Uterus (tissue), 4 donors: Measurements from ENCODE around the gene BTBD19. TPM values are rescaled to one million over a fixed set of nuclear protein-coding genes. Genes with fewer than 3 reads are reported as not detected.

ENCODE experiments used
- DNase-seq, 2 donors: peaks; one replicate each; pipeline ENCODE4 v3.0.0-alpha.2; 2019 to 2020
- H3K27ac ChIP-seq, 2 donors: fragments of 200-600 bp; sonication (generic); 1 replicate in 1 of 2; 2 replicates in 1 of 2; pipeline ENCODE4 v1.5.1; 2016 to 2018
- H3K27me3 ChIP-seq, 2 donors: fragments of 200-600 bp; sonication (generic); one replicate each; pipeline ENCODE4 v1.5.1; 2018 to 2019; ENCODE audit warnings: control low read depth in 1 of 2
- H3K36me3 ChIP-seq, 2 donors: fragments of 200-600 bp; sonication (generic); one replicate each; pipeline ENCODE4 v1.5.1; 2019; ENCODE audit warnings: control low read depth in 1 of 2
- H3K4me1 ChIP-seq, 2 donors: fragments of 200-600 bp; sonication (generic); one replicate each; pipeline ENCODE4 v1.5.1; 2018 to 2019; ENCODE audit warnings: control low read depth in 1 of 2
- H3K4me3 ChIP-seq, 2 donors: fragments of 200-600 bp; sonication (generic); 1 replicate in 1 of 2; 2 replicates in 1 of 2; pipeline ENCODE4 v1.5.1; 2018 to 2019; ENCODE audit warnings: mild to moderate bottlenecking in 1 of 2
- H3K9me3 ChIP-seq, 2 donors: fragments of 200-600 bp; sonication (generic); one replicate each; pipeline ENCODE4 v1.5.1; 2019; ENCODE audit warnings: control low read depth in 1 of 2
- POLR2A ChIP-seq, 2 donors: fragments of 450-650 bp; IDR thresholded peaks; one replicate each; pipeline ENCODE4 v1.6.1; 2016; ENCODE audit warnings: antibody characterized with exemption in 2 of 2, mild to moderate bottlenecking in 1 of 2, moderate library complexity in 1 of 2
- intact Hi-C: fragments of 100-400 bp; cut with DNase I; formaldehyde crosslinking; loops from one replicate; pipeline ENCODE4 v1.15.1; 2023; ENCODE audit warnings: low total_unique reads
- total RNA-seq, 4 donors: library from RNA; depleted of rRNA in 3 of 4; stranded (reverse); fragments of >200 nt in 3 of 4; gene quantifications; one replicate each; pipeline versions ENCODE4 v1.1.0 to v1.2.4, GENCODE V29; 2014 to 2023
- TF ChIP-seq, protein P1 (sequence below), 4 experiments: fragments of 200-600 bp in 2 of 4; fragments of 450-650 bp in 2 of 4; sonication (generic) in 2 of 4; IDR thresholded peaks; one replicate each; pipeline ENCODE4 v1.5.1; 2016 to 2019; ENCODE audit warnings: antibody characterized with exemption in 4 of 4, mild to moderate bottlenecking in 2 of 4, moderate library complexity in 1 of 4
- donor health status: DM: yes; HTN: yes; CAD: no.

BTBD19 gene
- total RNA-seq, 4 donors from 2014 or later = 3.8 to 41.9 (median 6.6) TPM

DNA sequence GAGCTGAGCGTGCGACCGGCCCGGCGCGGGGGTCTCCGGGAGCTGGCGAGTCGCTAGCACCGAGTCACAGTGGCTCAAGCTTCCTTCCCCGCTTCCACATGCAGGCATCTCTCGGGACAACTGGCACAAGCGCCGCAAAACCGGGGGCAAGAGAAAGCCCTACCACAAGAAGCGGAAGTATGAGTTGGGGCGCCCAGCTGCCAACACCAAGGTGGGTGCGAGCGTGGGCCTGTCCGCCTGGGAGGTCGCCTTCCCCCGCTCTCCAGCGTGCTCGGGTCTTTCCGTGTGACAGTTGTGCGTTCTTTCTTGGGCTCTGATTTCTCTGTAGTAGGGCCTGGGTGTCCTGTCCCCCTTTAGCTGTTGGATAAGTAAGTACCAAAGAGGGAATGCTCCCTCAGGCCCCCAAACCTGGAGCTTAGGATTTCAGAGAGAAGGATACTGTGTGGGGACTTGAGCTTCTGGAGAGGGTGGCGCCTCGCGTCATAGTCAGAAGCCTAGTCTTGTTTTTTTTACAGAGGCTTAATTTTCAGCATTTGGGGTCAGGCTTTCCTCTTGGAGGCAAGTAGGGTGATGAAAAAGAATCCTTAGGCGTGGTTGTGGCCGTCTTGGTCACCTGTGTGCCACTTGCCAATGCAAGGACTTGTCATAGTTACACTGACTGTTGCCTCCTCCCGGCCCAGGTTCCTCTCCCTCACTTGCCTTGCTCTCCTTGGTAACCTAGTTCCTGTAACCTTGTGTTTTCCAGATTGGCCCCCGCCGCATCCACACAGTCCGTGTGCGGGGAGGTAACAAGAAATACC is 32.2 kb upstream of the BTBD19 start:
- Histone ChIP-seq H3K4me1 (no peaks in the 10 kb centered on the region), H3K4me3 (peak overlapping the region; percentile 88 to 93), H3K27ac (peak overlapping the region; percentile 94 to 98), H3K36me3 (no peaks in the 10 kb centered on the region), H3K27me3 (no peaks in the 10 kb centered on the region), H3K9me3 (no peaks in the 10 kb centered on the region)
- no peak for TF ChIP-seq POLR2A (IDR thresholded peaks at IDR 0.05)
- TF ChIP-seq, protein P1, sequence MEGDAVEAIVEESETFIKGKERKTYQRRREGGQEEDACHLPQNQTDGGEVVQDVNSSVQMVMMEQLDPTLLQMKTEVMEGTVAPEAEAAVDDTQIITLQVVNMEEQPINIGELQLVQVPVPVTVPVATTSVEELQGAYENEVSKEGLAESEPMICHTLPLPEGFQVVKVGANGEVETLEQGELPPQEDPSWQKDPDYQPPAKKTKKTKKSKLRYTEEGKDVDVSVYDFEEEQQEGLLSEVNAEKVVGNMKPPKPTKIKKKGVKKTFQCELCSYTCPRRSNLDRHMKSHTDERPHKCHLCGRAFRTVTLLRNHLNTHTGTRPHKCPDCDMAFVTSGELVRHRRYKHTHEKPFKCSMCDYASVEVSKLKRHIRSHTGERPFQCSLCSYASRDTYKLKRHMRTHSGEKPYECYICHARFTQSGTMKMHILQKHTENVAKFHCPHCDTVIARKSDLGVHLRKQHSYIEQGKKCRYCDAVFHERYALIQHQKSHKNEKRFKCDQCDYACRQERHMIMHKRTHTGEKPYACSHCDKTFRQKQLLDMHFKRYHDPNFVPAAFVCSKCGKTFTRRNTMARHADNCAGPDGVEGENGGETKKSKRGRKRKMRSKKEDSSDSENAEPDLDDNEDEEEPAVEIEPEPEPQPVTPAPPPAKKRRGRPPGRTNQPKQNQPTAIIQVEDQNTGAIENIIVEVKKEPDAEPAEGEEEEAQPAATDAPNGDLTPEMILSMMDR (IDR thresholded peaks at IDR 0.05) = no peak
- intact Hi-C loops = no loop called here
- DNase-seq = peak in 1 of 2 donors; percentile 36

DNA sequence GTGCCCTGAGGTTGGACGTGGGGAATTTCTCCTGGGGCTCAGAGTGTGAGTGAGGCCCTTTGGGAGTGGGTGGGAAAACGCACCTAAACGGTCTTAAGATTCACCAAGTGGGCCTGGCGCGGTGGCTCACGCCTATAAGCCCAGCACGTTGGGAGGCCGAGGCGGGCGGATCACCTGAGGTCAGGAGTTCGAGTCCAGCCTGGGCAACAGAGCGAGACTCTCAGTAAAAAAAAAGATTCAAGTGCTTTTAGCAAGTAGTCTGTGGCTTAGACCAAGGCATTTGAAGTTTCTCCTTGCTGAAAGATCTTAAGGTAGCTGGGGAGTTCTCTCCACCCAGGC is 31.6 kb upstream of the BTBD19 start:
- H3K36me3 ChIP-seq = no peaks in the 10 kb centered on the region
- H3K27ac ChIP-seq = peak overlapping the region; percentile 94 to 98
- H3K27me3 ChIP-seq = no peaks in the 10 kb centered on the region
- no peak for TF ChIP-seq POLR2A (IDR thresholded peaks at IDR 0.05)
- TF ChIP-seq, protein P1 (IDR thresholded peaks at IDR 0.05) = no peak
- intact Hi-C loops = no loop called here
- no peak for DNase-seq
- H3K9me3 ChIP-seq = no peaks in the 10 kb centered on the region
- peak overlapping the region; percentile 88 to 93 for H3K4me3 ChIP-seq
- no peaks in the 10 kb centered on the region for H3K4me1 ChIP-seq

DNA sequence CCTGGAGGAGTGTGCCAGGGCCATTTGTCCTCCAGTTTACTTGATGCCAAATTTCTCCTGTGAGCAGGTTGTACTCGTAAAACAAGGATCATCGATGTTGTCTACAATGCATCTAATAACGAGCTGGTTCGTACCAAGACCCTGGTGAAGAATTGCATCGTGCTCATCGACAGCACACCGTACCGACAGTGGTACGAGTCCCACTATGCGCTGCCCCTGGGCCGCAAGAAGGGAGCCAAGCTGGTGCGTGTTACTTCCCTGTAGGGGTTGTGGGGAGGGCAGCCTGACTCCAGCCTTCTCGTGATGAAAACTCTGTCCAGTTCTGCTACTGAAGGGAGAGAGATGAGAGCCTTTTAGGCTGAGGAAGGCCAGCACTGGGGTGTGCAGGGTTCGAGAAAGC is 30.8 kb upstream of the BTBD19 start:
- Histone ChIP-seq H3K27me3 (no peaks in the 10 kb centered on the region), H3K9me3 (no peaks in the 10 kb centered on the region), H3K4me1 (no peaks in the 10 kb centered on the region), H3K36me3 (no peaks in the 10 kb centered on the region), H3K4me3 (no peak overlapping the region), H3K27ac (no peak overlapping the region)
- no peak for TF ChIP-seq POLR2A (IDR thresholded peaks at IDR 0.05)
- TF ChIP-seq, protein P1 (IDR thresholded peaks at IDR 0.05) = no peak
- intact Hi-C loops = no loop called here
- no peak for DNase-seq

DNA sequence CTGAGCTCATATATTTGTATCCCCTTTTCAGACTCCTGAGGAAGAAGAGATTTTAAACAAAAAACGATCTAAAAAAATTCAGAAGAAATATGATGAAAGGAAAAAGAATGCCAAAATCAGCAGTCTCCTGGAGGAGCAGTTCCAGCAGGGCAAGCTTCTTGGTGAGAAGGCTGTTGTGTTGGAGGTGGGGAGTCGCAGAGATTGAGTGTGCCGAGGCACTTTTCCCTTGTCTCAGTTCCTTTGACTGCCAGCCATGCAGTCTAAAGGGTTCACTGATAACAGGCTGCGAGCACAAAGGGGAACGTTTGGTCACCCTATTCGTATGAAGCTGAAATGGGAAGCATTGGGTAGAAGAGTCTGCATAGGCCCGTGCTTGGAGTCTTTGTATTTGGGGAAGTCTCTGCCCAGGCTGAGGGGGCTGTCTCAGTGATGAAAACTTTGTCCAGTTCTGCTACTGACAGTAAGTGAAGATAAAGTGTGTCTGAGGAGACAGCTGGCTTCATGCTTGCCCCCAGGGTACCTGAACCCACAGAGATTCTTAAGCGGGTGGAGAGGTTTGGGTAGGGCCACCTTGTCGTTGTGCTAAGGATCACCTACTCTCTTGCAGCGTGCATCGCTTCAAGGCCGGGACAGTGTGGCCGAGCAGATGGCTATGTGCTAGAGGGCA is 30.2 kb upstream of the BTBD19 start:
- Histone ChIP-seq H3K27me3 (no peaks in the 10 kb centered on the region), H3K9me3 (no peaks in the 10 kb centered on the region), H3K36me3 (no peaks in the 10 kb centered on the region), H3K27ac (no peak overlapping the region), H3K4me3 (no peak overlapping the region), H3K4me1 (no peaks in the 10 kb centered on the region)
- no peak for DNase-seq
- intact Hi-C loops = no loop called here
- TF ChIP-seq POLR2A (IDR thresholded peaks at IDR 0.05) = no peak
- TF ChIP-seq, protein P1 (IDR thresholded peaks at IDR 0.05) = no peak
